ENCODE measurements around the gene UGT1A10. TPM values are rescaled to one million over a fixed set of nuclear protein-coding genes. Genes with fewer than 3 reads are reported as not detected.

Gene UGT1A10
- total and polyA plus RNA-seq, 2 of the 13 experiments (the other 11 are each of a cell fraction or from before 2014, with no cell fraction given): not detected

DNA sequence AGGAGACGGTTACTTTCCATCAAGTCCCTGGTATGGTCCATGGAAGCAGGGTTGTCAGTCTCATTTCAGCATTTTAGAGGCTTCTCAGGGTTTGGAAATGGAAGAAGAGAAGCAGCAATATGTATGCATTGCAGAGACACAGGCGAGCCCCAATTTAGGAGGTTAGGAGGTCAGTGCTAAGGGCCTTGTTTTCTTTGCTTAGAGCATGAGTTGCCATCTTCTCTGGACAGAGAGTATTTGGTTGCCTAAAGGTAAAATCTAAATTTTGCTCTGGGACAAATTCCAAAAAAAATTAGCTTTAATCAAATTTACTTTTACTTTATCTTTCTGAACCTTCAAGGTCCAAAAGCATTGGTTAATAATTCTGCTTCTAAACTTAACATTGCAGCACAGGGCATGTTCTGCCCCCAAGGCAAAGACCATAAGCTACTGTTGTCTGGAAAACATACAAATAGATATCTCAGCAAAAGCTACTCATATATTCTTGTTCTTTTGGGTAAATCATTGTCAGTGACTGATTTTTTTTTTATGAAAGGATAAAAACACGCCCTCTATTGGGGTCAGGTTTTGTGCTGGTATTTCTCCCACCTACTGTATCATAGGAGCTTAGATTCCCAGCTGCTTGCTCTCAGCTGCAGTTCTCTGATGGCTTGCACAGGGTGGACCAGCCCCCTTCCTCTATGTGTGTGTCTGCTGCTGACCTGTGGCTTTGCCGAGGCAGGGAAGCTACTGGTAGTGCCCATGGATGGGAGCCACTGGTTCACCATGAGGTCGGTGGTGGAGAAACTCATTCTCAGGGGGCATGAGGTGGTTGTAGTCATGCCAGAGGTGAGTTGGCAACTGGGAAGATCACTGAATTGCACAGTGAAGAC lies 35.3 kb downstream of the UGT1A10 start, which contains the start of gene UGT1A9:
Gene UGT1A9 (plus strand): TSS at position 609 of the 872 bp plus-strand sequence. CDS start 37 bp downstream, at position 646.
- Histone ChIP-seq H3K27me3 (ENCODE audit: control insufficient read depth in 1 of 2, insufficient read depth in 2 of 2, low read length in 2 of 2) (no peaks in the 10 kb centered on the region), H3K36me3 (replicated peaks in 1 of 2; ENCODE audit: control insufficient read depth in 1 of 2, insufficient read depth in 2 of 2, low read length in 2 of 2) (no peaks in the 10 kb centered on the region), H3K4me1 (ENCODE audit: insufficient read depth, low read length) (no peaks in the 10 kb centered on the region), H3K9me3 (ENCODE audit: low read length) (no peaks in the 10 kb centered on the region), H4K20me1 (ENCODE audit: insufficient read depth, low read length) (no peaks in the 10 kb centered on the region), H3K4me3 (replicated peaks in 1 of 3; ENCODE audit: insufficient read depth in 1 of 3, low read depth in 2 of 3, low read length in 3 of 3) (no peak within 1 kb of the TSS), H3K79me2 (ENCODE audit: insufficient read depth, low read length) (no peaks in the 10 kb centered on the region), H2AFZ (ENCODE audit: low read length) (no peak within 1 kb of the TSS), H3K27ac (ENCODE audit: extremely low read length, insufficient read depth, low read length) (no peak within 1 kb of the TSS), H3K4me2 (ENCODE audit: low read depth, low read length) (no peak within 1 kb of the TSS), H3K9ac (ENCODE audit: insufficient read depth, low read depth, low read length) (no peak within 1 kb of the TSS)
- POLR2A ChIA-PET: no interaction called here
- ATAC-seq (no peak), DNase-seq (ENCODE audit: low spot score) (no peak), FAIRE-seq (no peak)
- CTCF ChIA-PET (ENCODE audit: low intra/inter-chr PET ratio, low total read pairs): no interaction called here
- 50% methylated on average over 5 of the region's 5 CpGs for whole genome bisulfite sequencing (ENCODE audit: low lambda C conversion rate)
- in situ Hi-C loops (cut with HindIII; ENCODE audit: extremely low pct_ligation_motif_present, low pct_unique_long_range_greater_than_20kb) (no loop called here), intact Hi-C loops (cut with micrococcal nuclease; ENCODE audit: unreplicated experiment) (no loop called here)
- no TSS peak for BruUV-seq (replicated peaks)
- TF ChIP-seq MAFG (CRISPR knock-in tag; IDR thresholded peaks at IDR 0.05) (no peak), ZNF781 (CRISPR knock-in tag; IDR thresholded peaks at IDR 0.05; ENCODE audit: borderline replicate concordance, not compliant biosample characterization) (no peak), PHF5A (CRISPR knock-in tag; IDR thresholded peaks at IDR 0.05; ENCODE audit: low read depth, unreplicated experiment) (no peak), ZNF34 (CRISPR knock-in tag; IDR thresholded peaks at IDR 0.05; ENCODE audit: borderline replicate concordance) (no peak), AHDC1 (CRISPR knock-in tag; IDR thresholded peaks at IDR 0.05; ENCODE audit: borderline replicate concordance) (no peak), NCOR1 (IDR thresholded peaks at IDR 0.05; ENCODE audit: borderline replicate concordance, low read length) (no peak), LCORL (IDR thresholded peaks at IDR 0.05) (no peak), LCORL (CRISPR knock-in tag; IDR thresholded peaks at IDR 0.05) (no peak), ZBTB43 (CRISPR knock-in tag; conservative IDR thresholded peaks at IDR 0.05) (no peak)
- TF ChIP-seq, protein P1, sequence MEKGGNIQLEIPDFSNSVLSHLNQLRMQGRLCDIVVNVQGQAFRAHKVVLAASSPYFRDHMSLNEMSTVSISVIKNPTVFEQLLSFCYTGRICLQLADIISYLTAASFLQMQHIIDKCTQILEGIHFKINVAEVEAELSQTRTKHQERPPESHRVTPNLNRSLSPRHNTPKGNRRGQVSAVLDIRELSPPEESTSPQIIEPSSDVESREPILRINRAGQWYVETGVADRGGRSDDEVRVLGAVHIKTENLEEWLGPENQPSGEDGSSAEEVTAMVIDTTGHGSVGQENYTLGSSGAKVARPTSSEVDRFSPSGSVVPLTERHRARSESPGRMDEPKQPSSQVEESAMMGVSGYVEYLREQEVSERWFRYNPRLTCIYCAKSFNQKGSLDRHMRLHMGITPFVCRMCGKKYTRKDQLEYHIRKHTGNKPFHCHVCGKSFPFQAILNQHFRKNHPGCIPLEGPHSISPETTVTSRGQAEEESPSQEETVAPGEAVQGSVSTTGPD (CRISPR knock-in tag; IDR thresholded peaks at IDR 0.05): no peak
- TF ChIP-seq, protein P2, sequence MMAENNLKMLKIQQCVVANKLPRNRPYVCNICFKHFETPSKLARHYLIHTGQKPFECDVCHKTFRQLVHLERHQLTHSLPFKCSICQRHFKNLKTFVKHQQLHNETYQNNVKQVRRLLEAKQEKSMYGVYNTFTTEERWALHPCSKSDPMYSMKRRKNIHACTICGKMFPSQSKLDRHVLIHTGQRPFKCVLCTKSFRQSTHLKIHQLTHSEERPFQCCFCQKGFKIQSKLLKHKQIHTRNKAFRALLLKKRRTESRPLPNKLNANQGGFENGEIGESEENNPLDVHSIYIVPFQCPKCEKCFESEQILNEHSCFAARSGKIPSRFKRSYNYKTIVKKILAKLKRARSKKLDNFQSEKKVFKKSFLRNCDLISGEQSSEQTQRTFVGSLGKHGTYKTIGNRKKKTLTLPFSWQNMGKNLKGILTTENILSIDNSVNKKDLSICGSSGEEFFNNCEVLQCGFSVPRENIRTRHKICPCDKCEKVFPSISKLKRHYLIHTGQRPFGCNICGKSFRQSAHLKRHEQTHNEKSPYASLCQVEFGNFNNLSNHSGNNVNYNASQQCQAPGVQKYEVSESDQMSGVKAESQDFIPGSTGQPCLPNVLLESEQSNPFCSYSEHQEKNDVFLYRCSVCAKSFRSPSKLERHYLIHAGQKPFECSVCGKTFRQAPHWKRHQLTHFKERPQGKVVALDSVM (CRISPR knock-in tag; IDR thresholded peaks at IDR 0.05): no peak
